T follicular helper cell (primary cell): ENCODE measurements around the gene SNAP47.
"Not testable (repeated sequence)": the region's sequence is repeated elsewhere in the genome, so short reads cannot be mapped to it uniquely, and the experiment has no call there.

Experiments
- DNase-seq: peaks from one replicate; pipeline ENCODE4 v3.0.0-alpha.2; 2020; ENCODE audit warnings: low read depth
- total RNA-seq, 2 experiments: gene quantifications; one replicate each; lab custom pipeline; 2026; lab: John Stamatoyannopoulos, UW

The SNAP47 gene
- total RNA-seq: 35.4 to 50.9 reads per million in 2 experiments

GRCh38 chr1:227734856-227735538 is at the start of gene SNAP47, which contains the start of gene JMJD4:
Gene SNAP47 (plus strand): TSS chr1:227735435. CDS start chr1:227747737, 12,302 bp downstream.
Gene JMJD4 (minus strand): TSS chr1:227735302. CDS start chr1:227735273, 29 bp downstream.
- DNase-seq: peak; percentile 84

GRCh38 chr1:227685807-227686206 is 49.4 kb upstream of the SNAP47 start:
- no peak for DNase-seq

- DNase-seq: no peak
Observed at GRCh38 chr1:227697321-227697864, 37.8 kb upstream of the SNAP47 start.

- not testable (repeated sequence) for DNase-seq
Observed at GRCh38 chr1:227701631-227702030, 33.6 kb upstream of the SNAP47 start.

GRCh38 chr1:227707846-227708245 is 27.4 kb upstream of the SNAP47 start:
- no peak for DNase-seq

- no peak for DNase-seq
Observed at GRCh38 chr1:227709451-227709850, 25.8 kb upstream of the SNAP47 start.

- DNase-seq: not testable (repeated sequence)
Observed at GRCh38 chr1:227710474-227710873, 24.8 kb upstream of the SNAP47 start.

- no peak for DNase-seq
Observed at GRCh38 chr1:227712648-227713047, 22.6 kb upstream of the SNAP47 start.

GRCh38 chr1:227718932-227719331 is 16.3 kb upstream of the SNAP47 start:
- no peak for DNase-seq

GRCh38 chr1:227723474-227723873 is 11.8 kb upstream of the SNAP47 start:
- no peak for DNase-seq

GRCh38 chr1:227725046-227725445 is 10.2 kb upstream of the SNAP47 start:
- no peak for DNase-seq

- DNase-seq: no peak
Observed at GRCh38 chr1:227726318-227726717, 8.9 kb upstream of the SNAP47 start.

- no peak for DNase-seq
Observed at GRCh38 chr1:227726924-227727599, 8.2 kb upstream of the SNAP47 start.

GRCh38 chr1:227728059-227728891 is 7.0 kb upstream of the SNAP47 start:
- peak; percentile 60 for DNase-seq

GRCh38 chr1:227728892-227729143 is 6.4 kb upstream of the SNAP47 start:
- no peak for DNase-seq

- no peak for DNase-seq
Observed at GRCh38 chr1:227729144-227729880, 5.9 kb upstream of the SNAP47 start.

- no peak for DNase-seq
Observed at GRCh38 chr1:227729881-227730629, 5.2 kb upstream of the SNAP47 start.

GRCh38 chr1:227730630-227731151 is 4.5 kb upstream of the SNAP47 start:
- DNase-seq: no peak

GRCh38 chr1:227731241-227731677 is 4.0 kb upstream of the SNAP47 start:
- DNase-seq: no peak

GRCh38 chr1:227731696-227732585 is 3.3 kb upstream of the SNAP47 start:
- DNase-seq: no peak
